Brain pericyte (primary cell): ENCODE data around the gene ATG4C.

Source experiments
- DNase-seq: peaks from one replicate; pipeline ENCODE4 v3.0.0-alpha.2; 2012; ENCODE audit warnings: low read depth, low spot score

Gene ATG4C

GRCh38 chr1:62840555-62840954 is 56.6 kb downstream of the ATG4C start:
- DNase-seq = no peak

- DNase-seq = peak; percentile 21
Observed at GRCh38 chr1:62841587-62842169, 57.7 kb downstream of the ATG4C start.

- no peak for DNase-seq
Observed at GRCh38 chr1:62844030-62844429, 60.1 kb downstream of the ATG4C start.

- no peak for DNase-seq
Observed at GRCh38 chr1:62849031-62849430, 65.1 kb downstream of the ATG4C start.

GRCh38 chr1:62852253-62852652 is 68.3 kb downstream of the ATG4C start:
- DNase-seq = no peak

- no peak for DNase-seq
Observed at GRCh38 chr1:62856960-62857359, 73.0 kb downstream of the ATG4C start.

- no peak for DNase-seq
Observed at GRCh38 chr1:62869217-62869754, 85.4 kb downstream of the ATG4C start.

- DNase-seq = no peak
Observed at GRCh38 chr1:62870148-62870547, 86.2 kb downstream of the ATG4C start.

- no peak for DNase-seq
Observed at GRCh38 chr1:62875676-62876075, 91.7 kb downstream of the ATG4C start.

- DNase-seq = no peak
Observed at GRCh38 chr1:62876535-62876934, 92.6 kb downstream of the ATG4C start.

- DNase-seq = no peak
Observed at GRCh38 chr1:62877579-62877978, 93.6 kb downstream of the ATG4C start.

- no peak for DNase-seq
Observed at GRCh38 chr1:62879962-62880361, 96.0 kb downstream of the ATG4C start.

GRCh38 chr1:62882201-62883104 is 98.5 kb downstream of the ATG4C start:
- DNase-seq = no peak

GRCh38 chr1:62884156-62884740 is 100.3 kb downstream of the ATG4C start:
- no peak for DNase-seq

- DNase-seq = no peak
Observed at GRCh38 chr1:62887799-62888507, 104.0 kb downstream of the ATG4C start.

- no peak for DNase-seq
Observed at GRCh38 chr1:62891956-62892562, 108.1 kb downstream of the ATG4C start.

- DNase-seq = no peak
Observed at GRCh38 chr1:62897788-62898187, 113.9 kb downstream of the ATG4C start.

GRCh38 chr1:62900566-62900965 is 116.6 kb downstream of the ATG4C start:
- no peak for DNase-seq

- DNase-seq = no peak
Observed at GRCh38 chr1:62901650-62902049, 117.7 kb downstream of the ATG4C start.

GRCh38 chr1:62903522-62903921 is 119.6 kb downstream of the ATG4C start:
- no peak for DNase-seq
